Measurements from ENCODE around the gene DYRK3.

Gene DYRK3

DNA sequence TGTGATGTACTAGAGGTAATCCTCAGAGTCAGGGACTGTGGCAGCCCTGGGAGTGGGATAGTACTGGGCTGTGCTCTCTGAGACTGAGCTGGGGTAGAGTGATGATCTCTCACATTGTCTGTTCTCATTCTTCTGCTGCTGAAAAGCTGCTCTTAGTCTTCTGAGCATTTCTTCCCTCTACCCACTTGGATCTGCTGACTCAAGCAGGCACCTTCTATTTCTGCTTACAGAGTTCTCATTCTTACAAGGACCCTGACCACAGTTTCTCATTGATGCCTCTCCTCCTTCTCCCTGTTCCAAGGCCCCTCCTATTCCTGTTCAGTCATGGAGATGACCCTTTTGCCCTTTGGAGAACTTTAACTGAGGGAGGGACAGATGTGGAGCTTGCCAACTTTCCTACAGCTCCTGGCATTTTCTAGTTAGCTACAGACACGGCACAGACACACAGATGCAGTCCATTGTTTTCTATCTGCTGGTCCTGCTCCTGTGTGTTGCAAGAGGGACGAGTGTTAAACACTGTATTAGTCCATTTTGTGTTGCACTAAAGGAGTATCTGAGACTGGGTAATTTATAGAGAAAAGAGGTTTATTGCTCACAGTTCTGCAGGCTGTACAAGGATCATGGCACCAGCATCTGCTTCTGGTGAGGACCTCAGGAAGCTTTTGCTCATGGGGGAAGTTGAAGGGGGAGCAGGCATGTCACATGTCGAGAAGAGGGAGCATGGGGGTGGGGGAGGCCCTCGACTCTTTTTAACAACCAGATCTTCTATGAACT, 61.7 kb downstream of the DYRK3 start:
- Histone ChIP-seq H3K9me3 (peaks cover 8% of the 10 kb centered on the region; the same call in 1 of the 2 replicates), H3K4me2 (peak overlapping the region; percentile 90), H3K27me3 (no peaks in the 10 kb centered on the region), H3K9ac (no peak overlapping the region; the same call in 1 of the 2 replicates), H3K4me3 (no peak overlapping the region), H3K36me3 (peaks cover 91% of the 10 kb centered on the region), H3K27ac (peak overlapping the region; percentile 21), H4K20me1 (peaks cover 100% of the 10 kb centered on the region), H3K4me1 (peaks cover 100% of the 10 kb centered on the region)
- no peak for TF ChIP-seq Cebpa-rat (IDR thresholded peaks at IDR 0.05)

DNA sequence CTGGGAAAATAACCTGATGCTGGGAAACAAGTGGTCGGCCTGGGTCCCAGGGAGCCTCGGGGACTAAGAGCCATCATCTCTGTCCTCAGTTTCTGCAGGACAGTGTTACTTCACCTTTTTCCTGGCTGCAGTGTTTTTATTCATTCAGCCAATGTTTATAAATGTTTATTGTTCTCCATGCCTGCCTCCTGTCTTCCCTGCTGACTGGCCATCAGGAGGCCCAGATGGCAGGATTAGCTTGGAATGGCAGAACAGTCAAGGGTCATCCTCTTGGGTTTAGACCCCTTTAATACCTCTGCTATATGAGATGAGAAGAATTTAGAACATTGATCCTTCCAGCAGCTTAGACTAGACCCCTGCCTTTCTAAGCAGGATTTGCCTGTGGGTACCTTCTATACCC, 62.7 kb downstream of the DYRK3 start:
- Histone ChIP-seq H3K36me3 (peaks cover 93% of the 10 kb centered on the region), H3K27ac (no peak overlapping the region), H3K4me3 (no peak overlapping the region), H3K4me2 (peak overlapping the region; percentile 90), H4K20me1 (peaks cover 100% of the 10 kb centered on the region), H3K27me3 (no peaks in the 10 kb centered on the region), H3K9ac (peak overlapping the region; percentile 25; the same call in 1 of the 2 replicates), H3K4me1 (peaks cover 100% of the 10 kb centered on the region), H3K9me3 (peaks cover 8% of the 10 kb centered on the region; the same call in 1 of the 2 replicates)
- TF ChIP-seq Cebpa-rat (IDR thresholded peaks at IDR 0.05), result no peak

Data from BLaER1 (cell line).